ENCODE results near the gene MYLK3.
"Not testable (repeated sequence)": the region's sequence is repeated elsewhere in the genome, so short reads cannot be mapped to it uniquely, and the experiment has no call there.

MYLK3 gene

DNA sequence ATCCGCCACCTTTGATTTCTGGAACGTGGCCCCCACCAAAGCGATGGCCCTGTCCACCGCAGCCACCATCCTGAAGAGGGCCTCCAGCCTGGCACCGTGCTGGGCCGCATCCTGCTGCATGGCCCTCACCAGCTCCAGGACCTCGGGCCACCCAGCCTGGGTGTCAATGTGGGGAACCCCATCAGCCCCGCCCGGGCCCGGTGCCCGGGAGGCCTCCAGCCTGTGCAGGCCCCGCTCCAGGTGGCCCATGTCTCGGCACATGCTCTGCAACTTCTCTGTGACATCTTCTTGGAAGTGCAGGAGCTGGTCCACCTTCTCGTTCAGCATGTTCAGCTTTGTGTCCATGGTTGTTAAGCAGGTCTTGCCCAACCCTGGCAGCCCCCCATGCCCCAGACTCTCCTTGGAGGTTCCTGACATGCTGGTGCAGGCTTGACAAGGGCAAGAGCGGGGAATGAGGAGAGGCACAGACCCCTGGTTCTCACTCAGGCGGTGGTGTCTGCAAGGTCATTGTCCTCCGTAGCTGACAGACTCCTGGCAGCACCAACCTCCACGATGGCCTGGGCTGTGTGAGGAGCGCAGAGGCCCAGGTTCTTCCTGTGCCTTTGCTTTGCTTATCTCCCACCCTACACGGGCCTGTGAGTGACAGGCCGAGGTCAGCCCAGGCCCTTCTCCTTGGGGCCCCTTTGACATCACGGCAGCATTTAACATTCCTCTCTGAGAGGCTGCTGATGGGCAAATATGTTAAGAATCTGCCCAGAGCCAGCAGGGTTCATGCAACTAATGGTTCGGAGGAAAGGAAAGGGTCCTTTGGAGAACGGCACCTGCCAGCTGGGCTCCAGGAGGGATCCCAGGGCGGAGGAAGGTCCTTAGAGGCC is at the start of gene MYLK3:
MYLK3 (minus strand) TSS at position 568 of the 875 bp plus-strand sequence; CDS start at position 417, 151 bp downstream.
- DNase-seq: no peak

DNA sequence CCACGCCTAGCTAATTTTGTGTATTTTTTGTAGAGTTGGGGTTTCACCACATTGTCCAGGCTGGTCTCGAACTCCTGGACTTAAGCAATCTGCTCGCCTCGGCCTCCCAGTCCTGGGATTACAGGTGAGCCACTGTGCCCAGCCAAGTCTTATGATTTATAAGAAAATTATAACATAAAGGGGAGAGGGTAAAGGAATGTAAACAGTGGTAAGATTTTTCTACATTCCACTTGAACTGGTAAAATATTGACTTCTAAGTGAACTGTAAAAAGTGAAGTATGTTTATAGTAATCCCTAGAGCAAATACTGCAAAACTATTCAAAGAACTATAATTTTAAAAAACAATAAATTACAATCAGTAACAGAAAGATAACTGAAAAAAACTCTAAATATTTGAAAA is 49.4 kb upstream of the MYLK3 start:
- DNase-seq: no peak

DNA sequence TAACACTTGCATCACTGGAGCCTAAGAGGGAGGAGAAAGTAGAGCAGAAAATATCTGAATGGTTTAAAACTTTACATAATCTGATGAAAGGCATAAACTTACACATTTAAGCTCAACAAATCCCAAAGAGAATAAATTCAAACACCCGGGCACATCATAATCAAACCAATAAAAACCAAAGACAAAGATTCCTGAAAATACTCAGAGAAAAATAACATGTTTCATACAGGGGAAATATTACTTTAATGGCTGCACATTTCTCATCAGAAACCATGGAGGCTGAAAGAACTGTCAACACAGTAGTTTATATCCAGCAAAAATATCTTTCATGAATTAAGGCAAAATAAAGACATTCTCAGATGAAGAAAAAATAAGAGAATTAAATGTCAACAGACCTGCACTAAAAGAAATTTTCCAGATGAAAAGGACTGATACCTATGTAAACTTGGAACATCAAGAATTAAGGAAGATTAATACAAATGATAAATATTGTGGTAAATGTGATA is 48.7 kb upstream of the MYLK3 start:
- no peak for DNase-seq

DNA sequence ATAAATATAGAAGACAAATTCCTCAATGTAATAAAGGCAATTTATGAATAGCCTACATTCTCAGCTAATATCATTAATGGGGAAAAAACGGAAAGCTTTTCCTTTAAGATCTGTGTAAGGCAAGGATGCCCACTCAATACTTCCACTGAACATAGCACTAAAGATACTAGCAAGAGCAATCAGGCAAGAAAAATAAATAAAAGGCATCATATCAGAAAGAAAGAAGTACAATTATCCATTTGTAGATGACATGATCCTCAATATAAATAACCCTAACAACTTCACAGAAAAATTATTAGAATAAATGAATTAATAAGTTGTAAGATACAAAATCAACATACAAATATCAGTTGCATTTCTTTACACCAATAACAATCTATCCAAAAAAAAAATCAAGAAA is 45.7 kb upstream of the MYLK3 start:
- no peak for DNase-seq

DNA sequence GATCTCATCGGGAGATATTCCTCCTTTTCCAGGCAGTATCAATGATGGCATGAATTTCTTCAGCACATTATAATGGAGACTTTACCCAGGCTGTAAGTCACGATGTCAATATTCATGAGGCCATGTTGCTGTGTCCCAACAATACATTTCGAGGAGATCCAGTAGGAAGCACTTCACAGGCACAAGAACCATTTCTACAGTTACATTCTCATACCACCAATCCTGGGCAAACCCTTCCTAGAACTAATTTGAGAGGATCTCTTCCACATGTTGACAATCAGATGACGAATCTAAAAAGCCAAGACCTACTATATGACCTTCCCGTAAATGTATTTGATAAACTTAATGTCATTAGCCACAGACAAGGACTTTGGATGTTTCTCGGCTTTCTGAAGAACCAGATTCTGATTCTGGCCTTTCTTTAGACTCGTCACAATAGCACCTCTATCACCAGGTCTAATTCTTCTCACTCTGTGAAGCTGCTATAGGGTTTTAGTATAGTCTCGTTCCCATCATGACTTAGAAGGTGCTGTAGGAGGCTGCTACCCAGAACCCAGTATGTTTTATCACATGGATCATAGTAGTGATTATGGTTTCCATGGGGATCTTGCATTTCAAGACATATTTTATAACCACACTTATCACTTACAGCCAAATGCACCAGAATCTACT is 42.6 kb upstream of the MYLK3 start:
- DNase-seq: no peak

DNA sequence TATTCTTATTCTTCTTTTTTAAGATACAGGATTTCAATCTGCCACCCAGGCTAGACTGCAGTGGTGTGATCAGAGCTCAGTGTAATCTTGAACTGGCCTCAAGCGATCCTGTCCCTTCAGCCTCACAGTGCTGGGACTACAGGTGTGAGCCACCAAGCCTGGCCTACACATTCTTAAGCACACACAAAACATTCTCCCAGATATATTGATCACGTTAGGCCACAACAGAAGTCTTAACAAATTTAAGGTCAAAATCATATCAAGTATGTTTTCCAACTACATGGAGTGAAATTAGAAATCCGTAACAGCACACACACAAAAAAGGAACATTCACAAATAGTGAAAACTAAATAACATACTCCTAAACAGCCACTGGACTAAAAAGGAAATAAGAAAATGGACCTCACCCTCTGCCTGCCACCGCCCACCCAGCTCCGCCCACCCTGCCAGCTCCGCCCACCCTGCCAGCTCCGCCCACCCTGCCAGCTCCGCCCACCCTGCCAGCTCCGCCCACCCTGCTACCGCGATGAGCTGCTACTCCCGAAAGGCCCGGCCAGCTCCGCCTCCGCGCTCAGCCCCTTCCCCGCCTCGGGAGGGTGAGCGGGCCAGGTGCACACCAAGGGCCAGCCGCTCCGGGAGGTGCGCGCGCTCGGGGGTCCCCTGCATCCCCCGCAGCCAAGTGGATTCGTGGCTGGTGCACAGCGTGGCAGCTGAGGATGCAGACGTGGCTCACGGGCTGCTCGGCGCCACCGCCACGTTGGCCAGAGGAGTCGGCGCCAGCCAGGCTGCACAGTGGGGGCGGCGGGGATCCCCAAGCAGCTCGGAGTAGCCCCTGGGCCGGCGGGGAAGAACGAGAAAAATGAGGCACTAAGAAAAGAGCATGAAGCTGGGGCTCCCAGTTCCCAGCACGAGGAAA is 41.6 kb upstream of the MYLK3 start:
- DNase-seq: no peak

DNA sequence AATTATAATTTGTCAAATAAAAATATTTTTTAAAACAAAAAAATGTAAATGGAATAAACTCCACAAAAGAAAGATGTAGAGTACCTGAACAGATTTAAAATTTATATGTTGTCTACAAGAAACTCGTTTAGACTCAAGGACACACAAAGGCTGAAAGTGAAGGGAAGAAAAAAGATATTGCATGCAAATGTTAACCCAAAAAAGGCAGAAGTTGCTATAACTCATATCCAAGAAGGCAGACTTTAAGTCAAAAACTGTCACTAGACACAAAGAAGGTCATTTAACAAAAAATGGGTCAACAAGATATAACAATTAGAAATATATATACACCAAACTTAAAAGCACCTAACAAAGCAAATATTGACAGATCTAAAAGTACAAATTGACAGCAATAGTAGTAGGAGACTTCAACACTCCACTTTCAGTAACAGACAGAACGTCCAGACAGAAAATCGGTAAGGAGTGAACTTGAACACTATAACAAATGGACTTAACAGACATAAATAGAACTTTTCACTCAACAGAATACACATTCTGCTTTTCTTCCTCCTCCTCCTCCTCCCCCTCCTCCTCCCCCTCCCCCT is 40.8 kb upstream of the MYLK3 start:
- DNase-seq: no peak

DNA sequence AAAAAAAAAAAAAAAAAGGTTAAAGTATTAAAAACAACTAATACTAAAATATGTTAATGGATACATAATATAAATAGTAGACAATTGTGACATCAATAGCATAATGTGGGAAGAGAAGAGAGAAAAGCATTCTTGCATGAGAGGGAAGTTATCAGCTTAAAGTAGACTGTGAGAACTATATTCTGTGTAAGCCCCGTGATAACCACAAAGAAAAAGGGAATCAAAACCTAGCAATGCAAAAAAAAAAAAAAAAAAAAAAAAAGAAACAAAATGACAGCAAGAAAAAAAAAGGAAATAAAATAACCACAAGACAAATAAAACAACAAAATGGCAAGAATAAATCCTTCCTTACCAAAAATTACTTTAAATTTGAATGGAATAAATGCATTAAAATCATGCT is 39.8 kb upstream of the MYLK3 start:
- no peak for DNase-seq

DNA sequence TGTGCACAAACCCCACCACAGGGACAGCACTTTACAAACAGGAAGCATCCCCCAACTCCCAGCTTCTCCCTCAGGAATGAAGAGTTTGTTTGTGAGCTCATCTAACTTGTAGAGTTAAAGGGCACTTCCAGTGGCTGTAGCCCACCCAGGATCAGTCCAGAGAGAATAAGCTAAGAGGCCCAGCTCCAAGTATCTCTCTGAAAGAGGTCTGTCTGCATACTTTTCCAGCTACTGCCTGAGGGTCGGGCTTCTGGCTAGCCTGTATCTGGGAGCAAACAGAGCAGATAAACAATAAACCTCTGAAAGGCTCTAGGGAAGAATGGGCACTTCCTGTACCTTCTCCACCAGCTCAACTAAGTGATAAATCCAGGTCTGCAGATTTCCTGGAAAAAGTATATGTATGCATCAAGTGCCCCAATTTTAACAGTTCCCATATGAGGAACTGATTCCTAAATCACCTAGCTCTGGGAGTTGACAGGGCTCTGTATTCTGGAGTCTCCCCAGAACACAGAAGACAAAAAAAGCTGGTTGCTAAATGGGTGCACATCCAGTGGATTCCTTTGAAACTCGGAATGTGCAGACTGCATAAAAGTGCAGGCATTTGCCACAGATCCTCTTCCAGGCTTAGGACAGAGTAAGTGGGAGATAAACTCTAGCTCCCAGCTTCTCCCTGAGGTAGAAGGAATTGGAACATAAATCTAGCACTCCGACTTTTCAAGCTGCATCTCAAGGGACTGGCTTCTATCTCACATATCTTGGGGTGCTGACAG is 37.1 kb upstream of the MYLK3 start:
- DNase-seq: no peak

DNA sequence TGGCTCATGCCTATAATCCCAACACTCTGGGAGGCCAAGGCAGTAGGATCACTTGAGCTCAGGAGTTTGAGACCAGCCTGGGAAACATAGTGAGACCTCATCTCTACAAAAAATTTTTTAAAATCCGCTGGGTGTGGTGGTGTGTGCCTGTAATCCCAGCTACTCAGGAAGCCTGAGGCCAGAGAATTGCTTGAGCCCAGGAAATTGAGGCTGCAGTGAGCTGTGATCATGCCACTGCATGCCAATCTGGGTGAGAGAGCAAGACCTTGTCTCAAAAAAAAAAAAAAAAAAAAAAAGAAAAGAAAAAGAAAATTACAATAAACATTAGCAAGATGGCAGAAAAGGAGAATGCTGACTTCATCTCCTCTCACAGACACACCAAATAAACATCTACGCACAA is 36.4 kb upstream of the MYLK3 start:
- DNase-seq: not testable (repeated sequence)

DNA sequence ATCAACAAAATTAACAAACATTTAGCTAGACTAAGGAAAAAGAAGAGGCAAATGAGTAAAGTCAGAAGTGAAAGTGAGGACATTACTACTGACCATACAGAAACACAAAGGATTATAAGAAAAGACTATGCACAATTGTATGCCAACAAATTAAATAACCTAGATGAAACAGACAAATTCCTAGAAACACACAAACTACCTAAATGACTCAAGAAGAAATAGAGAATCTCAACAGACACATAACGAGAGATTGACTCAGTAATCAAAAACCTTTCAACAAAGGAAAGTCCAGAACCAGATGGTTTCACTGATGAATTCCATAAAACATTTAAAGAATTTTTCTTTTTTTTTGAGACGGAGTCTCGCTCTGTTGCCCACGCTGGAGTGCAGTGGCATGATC is 35.7 kb upstream of the MYLK3 start:
- no peak for DNase-seq

DNA sequence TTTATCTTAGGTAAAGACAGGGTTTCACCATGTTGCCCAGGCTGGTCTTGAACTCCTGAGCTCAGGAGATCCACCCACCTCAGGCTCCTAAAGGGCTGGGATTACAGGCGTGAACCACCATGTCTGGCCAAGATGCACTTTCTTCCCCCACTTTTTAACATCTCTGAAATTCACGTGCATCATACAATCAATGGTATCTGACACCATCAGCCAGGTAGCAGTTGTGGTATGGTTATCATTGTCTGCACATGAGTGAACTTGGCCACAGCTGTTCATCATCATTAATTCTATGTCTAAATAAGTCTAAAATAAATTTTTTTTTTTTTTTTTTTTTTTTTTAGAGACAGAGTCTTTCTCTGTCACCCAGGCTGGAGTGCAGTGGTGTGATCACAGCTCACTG is 34.2 kb upstream of the MYLK3 start:
- no peak for DNase-seq

DNA sequence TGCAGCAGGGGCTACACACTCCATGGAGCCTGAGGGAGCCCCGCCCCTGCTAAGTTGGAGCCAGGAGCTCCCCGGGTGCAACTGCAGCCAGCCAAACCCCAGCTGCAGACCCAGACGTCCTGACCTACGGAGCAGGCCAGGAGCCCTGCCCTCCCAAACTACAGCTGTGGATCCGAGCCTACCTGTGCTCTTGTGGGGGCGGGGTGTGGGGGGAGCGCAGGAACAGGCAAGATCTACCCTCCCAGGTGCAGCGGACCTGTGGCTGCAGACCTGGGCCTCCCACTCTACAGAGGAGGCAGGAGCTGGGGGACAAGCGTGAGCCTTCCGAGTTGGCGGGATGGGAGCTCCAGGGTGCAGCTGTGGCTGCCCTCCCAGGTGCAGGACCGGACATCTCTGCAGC is 29.7 kb upstream of the MYLK3 start:
- DNase-seq: no peak

DNA sequence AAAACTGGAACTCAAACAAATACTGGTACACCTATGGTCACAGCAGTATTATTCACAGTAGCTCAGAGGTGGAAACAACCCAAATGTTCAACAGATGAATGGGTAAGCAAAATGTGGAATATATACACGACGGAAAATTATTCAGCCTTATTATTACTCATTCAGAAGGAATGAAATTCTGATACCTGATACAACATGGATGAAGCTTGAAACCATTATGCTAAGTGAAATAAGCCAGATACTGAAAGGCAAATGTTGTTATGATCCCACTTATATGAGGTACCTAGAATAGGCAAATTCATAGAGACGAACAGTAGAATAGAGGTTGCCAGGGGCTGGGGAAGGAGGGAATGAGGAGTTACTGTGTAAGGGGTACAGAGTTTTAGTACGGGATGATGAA is 27.1 kb upstream of the MYLK3 start:
- DNase-seq: no peak

DNA sequence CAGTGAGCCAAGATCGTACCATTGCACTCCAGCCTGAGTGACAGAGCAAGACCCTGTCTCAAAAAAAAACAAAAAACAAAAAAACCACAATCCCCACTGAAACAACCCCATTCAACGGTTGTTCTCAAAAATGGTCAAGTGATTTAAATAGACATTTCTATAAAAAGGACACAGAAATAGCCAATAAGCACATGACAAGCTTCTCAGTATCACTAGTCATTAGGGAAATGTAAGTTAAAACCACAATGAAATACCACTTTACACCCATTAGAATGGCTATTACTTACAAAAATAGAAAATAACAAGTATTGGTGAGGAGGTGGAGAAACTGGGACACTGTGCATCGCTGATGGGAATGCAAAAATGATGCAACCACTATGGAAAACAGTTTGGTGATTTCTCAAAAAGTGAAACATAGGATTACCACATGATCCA is 26.6 kb upstream of the MYLK3 start:
- no peak for DNase-seq

DNA sequence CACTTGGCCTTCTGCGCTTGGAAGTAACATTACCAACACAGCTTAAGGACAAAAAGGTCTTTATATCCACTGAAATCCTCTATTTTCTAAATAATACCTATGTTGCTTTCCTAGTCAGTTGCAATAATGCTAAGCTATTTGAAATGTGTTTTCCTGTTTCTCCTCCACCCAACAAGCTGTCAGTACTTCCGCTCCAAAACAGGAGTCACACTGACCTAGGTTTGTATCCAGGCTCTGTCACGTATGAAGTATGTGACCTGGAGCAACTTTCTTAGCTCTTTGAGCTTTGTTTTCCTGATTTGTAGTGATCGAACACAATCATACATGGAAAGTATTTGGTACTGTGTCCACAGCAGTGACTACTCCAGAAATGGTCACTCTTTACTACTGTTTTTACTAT is 24.3 kb upstream of the MYLK3 start:
- no peak for DNase-seq

DNA sequence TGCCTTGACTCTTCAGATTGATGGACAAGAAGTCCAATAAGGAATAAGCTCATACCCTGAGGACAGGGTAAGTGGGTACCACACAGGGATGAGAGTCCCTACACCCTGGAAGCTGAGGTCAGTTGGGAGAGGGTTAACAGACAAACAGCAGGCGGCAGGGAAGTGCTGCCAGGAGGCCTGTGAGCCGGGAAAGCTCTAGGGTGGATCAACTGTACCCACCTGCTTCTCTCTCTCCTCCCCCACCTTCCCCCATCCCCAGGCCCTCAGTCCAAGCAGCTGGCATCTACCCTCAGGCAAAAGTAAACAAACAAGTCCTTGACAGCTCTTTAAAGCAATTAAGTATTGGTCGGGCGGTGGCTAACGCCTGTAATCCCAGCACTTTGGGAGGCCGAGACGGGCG is 20.7 kb upstream of the MYLK3 start:
- peak; percentile 81 for DNase-seq

DNA sequence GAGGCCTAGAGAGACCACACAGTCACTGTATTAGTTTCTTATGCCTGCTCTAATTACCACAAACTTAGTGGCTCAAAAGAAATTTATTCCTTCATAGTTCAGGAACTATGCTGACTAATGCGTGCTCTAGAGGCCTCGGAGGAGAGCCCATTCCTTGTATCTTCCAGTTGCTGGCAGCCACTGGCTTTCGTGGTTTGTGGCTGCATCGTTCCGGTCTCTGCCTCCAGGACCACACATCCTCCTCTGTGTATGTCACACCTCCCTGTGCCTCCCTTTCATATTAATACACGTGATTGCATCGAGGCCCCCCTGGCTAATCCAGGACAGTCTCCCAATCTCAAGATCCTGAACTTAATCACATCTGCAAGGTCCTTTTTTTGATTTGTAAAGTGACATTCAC is 16.9 kb upstream of the MYLK3 start:
- DNase-seq: no peak

DNA sequence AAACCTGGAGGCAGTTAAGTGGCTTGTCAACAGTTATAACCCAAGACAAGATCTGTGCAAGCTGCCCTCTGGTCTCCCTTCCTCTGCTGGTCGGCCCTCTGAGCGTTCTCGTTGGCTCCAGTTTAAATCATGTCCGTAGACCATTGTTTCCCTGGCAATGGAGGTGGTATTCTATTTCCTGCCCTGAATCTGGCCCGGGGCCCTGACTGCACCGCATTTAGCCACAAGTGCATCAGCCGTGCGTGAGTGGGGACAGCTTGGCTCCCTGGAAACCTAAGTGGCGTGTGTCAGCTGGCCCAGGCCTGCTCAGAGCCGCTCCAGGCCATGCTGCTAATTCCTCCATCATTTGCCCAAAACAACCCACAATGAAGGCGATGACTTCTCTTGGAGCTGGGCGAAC is 15.0 kb upstream of the MYLK3 start:
- DNase-seq: peak; percentile 57

DNA sequence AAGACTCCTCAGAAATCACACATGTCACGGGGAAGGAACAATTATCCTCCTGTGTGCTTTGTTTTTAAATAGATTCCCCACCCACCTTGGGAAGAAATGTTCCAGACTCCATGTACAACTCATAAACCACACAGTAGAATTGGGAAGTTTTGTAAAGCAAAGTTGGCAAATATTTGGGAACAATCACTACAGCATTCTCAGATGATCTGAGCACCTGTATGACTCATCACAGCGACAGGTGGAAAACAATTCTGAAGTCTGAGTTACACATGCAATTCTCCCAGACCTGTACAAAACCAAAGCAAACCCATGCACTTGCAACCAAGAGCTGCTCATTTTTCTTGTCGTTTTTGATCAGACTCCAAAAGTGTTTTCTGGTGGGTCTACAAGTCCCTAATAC is 14.4 kb upstream of the MYLK3 start:
- DNase-seq: peak; percentile 29

DNA sequence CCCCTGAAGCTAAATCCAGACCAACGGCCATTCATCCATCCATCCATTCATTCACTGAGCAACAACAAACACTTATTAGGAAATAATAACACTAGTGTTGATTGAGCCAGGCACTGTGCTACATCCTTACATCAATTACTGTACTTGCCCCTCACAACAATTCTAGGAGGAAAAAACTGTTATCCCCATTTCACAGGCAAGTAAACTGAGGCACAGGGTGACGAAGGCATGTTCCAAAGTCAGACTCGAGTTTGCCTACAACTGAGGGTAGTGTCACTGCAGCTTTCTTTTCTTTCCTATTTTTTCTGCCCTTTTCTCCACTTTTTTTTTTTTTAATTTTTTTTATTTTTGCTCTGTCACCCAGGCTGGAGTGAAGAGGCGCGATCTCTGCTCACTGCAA is 11.2 kb upstream of the MYLK3 start:
- no peak for DNase-seq

Data from DMS79 treated with DMSO at 0.1 percent for 48 hours (cell line).